GM19351 (cell line): ENCODE measurements around the gene NCAM2.

Source experiments
- ATAC-seq: cut with Tn5 transposase; IDR thresholded peaks from one replicate; pipeline ENCODE4 v1.9.1; 2021; ENCODE audit warnings: mild to moderate bottlenecking, moderate library complexity; ENCODE audit not compliant: unreplicated experiment

NCAM2 gene

GRCh38 chr21:21025742-21026141 is 27.5 kb downstream of the NCAM2 start:
- ATAC-seq, result no peak

- no peak for ATAC-seq
Observed at GRCh38 chr21:21028275-21028820, 30.1 kb downstream of the NCAM2 start.

DNA sequence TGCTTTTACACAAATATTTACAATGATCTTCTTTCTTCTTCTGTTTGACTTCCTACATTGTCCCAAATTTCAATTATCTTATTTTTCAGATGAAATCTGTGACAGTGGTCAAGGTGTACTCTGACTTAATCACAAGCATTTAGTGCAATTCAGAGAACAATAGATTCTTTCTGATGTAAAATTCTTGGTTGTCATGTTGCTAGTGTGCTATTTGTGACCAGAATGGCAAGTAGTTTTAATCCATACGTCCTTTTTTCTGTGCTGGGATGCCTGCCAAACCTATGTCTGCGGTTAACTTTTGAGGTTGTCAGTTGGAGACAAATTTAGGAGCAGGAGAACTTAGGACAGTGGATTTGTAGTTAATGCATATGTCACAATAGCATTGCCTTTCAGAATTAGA is 31.0 kb downstream of the NCAM2 start:
- no peak for ATAC-seq

DNA sequence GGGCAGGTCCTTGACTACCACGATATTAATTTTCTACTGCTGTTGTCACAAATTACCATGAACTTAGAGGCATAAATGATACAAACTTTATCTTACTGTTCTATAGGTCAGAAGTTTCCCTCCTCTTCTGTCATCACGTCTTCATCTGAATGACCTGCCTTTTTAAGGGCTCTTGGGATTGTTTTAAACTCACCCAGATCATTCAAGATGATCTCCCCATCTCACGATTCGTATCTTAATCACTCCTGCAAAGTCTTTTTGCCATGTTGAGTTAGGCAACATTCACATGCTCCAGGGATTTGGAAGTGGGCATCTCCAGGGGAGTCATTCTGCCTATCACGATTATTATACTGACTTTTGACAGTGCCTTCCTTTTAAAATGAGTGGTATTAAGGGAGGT is 32.1 kb downstream of the NCAM2 start:
- no peak for ATAC-seq

- no peak for ATAC-seq
Observed at GRCh38 chr21:21034036-21034435, 35.8 kb downstream of the NCAM2 start.

DNA sequence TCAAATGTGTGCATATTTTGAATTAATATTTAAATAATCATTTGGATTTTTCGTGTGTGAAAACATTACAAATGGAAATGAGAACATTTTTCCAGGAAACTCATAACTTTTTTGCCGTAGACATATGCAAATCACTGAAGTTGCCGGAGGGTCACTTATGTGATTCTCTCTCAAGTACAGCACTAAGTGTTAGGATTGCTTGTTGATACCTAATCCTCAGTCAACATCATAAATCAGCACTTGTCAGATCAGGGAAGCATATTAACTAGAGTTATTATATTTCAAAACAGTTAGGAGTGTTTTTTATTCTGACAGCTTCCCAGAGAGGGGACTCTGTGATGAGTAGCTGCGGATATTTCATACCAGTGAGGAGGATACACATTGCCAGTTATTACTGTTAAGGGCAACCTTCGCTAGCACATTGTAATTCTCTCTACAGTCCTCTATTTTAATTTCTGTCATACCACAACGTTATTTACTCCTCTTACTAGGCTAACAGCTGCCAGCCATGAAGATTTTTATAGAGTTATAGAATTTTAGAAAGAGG is 41.5 kb downstream of the NCAM2 start:
- ATAC-seq, result no peak

GRCh38 chr21:21045518-21045917 is 47.3 kb downstream of the NCAM2 start:
- no peak for ATAC-seq

DNA sequence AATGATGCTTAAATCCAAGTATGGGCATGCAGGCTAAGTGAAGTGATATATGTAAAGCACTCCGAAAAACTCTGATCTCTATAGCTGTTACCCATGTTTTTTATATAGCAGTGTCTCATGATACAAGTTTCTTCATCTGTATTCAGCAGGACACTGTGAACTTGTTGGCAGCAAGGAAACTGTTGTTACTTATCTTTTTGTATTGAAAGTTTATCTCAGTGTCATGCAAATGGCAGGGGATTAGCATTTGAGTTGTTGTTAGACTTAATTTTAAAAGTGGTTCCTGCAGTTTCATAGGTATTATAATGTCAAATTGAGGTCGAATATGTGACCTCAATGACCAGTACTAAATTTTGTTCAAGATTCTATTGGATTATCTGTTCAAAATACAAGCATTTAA is 47.9 kb downstream of the NCAM2 start:
- ATAC-seq, result no peak

DNA sequence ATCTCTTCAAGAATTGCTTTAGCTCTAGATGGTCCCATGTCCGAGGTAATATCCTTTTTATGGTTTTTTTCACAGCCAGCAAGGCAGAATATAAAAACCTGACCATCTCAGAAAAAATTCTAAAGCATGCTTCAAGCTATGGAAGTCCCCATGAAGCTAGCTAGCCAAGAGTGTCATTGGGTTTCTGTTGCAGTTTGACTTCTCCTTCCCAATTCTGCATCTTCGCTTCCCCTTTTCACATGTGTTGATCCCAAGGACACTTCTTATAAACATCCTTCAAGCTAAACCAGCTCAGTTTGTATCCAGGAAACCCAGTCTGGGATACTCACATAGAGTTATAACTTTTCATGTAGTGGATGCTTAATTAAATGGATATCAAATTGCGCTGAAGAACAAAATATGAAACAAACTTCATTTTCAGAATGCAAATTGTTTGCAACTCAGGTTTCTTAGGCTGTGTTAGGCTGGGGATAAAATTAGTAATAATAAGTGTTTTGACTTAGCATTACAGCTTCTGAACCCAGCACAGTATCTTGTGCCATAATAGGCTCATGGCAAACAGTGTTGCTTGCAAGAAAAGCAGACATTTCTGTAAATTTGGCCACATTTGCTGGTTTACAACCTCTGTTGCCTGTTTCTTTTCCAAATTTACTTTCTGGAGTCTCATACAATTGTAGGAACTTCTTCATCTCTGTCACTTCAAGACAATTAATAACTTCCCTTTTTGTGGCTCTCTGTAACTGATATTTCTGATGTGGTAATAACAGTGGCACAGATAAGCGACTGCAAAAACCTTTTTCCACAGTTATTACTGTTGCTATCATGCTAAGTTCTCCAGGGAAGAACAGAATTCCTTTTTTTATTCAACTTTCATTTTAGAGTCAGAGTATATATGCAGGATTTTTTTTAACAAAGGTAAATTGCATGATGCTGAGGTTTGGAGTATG is 53.2 kb downstream of the NCAM2 start:
- ATAC-seq, result no peak

DNA sequence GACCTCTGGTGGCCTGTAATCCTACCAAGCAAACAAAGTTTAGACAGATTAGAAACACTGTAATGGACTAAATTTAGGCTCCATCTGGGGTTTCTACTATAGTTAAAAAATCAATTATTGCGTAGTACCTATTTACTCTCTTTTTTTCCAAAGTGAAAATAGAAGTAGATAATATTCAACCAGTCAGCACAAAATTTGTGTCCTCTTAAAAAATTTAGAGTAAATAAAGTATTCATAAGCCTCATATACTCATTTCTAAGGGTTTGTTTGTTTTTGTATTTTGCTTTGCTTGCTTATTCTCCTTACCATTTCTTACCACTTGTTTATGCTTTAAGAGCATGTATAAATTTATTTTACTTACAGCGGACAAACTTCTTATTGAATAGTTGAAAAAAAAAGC is 54.5 kb downstream of the NCAM2 start:
- no peak for ATAC-seq

DNA sequence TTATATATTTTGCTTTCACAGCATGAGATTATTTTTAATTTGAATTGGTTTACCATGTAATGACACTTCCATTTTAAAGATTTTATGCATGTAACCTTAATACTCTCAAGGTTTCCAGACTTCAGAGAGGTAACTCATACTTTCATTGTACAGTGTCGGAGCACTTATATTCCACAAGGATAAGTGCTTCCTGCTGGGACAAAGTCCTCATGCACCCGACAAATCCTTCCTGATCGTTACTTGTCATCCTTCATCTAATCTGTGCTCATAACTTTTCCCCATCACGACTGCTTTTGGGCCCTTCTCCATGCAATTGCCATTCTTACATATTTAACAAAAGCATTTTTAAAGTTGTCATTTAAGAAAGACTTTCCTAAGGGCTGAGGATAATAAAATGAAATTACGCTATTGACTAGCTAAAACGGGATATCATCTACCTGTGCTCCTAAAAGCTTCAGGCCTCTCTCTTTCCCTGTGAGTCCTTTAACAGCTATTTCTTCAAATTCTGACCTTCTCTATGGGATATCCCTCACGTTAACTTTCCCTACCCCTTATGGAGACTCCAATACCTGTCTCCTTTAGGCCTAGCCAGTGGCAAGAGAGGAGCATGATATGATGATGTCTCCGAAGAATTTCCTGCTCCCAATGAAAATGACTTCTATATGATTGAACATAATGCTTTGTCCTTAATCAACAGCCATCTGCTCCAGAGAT is 59.3 kb downstream of the NCAM2 start:
- no peak for ATAC-seq

DNA sequence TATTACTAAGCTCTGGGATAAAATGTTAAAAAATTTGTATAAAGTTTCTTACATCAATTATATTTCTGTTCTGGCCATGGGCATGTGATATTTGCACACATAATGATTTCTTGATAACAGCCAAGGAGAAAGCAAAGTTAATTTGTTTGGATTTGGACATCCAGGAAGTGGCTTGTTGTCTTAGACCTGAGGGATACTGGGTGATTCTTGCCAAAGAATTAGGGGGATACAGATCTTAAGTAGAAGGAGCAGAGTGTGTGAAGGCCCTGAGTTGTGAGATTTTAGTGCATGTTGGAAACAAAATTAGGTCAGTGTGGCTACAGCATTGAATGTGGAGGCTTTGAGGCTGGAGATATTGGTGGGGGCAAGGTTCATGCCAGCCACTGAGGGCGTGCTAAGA is 65.6 kb downstream of the NCAM2 start:
- ATAC-seq, result no peak

- ATAC-seq, result no peak
Observed at GRCh38 chr21:21064353-21064752, 66.1 kb downstream of the NCAM2 start.

- ATAC-seq, result no peak
Observed at GRCh38 chr21:21067375-21067774, 69.2 kb downstream of the NCAM2 start.

DNA sequence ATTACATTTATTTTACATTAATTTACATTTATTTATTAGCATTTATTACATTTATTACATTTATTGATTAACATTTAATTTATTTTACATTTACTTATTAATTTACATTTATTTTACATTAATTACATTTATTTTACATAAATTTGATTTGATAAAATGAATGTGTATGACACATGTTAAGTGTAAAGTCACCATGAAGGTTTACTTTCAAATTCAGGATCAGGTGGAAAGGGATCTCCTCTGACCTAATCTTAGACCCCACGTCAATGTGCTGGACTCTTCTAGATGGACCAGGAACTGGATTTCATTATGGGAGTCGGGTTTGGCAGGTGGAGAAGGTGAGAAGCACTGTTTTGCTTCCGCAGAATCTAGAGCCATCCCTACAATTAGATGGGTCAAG is 76.1 kb downstream of the NCAM2 start:
- no peak for ATAC-seq

GRCh38 chr21:21076051-21076450 is 77.8 kb downstream of the NCAM2 start:
- no peak for ATAC-seq

DNA sequence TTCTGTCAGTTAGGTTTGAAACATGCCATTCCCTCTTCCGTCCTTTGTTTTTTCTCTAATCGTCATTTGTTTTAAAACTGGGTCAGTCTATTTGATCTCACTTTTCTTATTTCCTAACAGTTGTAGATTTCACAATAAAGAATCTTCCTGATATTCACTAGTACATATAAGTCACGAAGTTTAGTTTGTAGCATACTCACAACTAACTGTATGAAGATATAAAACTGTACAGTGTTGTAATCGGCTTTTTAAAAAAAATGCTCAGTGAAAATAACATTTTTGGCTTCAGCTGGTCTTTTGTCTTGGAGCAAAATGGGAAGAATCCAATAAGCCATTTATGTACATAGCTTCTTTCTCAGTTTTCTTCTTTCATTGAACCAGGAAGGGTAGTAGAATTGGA is 78.3 kb downstream of the NCAM2 start:
- ATAC-seq, result no peak

GRCh38 chr21:21079646-21080045 is 81.4 kb downstream of the NCAM2 start:
- ATAC-seq, result no peak

DNA sequence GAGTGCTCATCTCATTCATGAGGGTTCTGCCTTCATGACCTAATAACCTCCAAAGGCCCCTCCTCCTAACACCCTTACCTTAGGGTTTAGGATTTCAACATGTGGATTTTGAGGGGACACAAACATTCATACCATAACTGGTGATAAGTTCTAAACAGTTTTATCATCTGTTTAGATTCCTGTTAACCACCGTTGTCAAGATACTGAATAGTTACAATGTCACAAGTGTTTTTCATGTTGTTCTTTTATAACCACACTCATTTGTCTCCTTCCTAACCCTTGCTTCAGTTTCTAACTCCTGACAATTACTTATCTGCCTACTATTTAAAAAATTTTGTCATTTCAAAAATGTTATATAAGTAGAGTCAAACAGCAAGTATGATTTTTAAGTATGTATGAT is 86.0 kb downstream of the NCAM2 start:
- no peak for ATAC-seq

GRCh38 chr21:21085206-21085605 is 87.0 kb downstream of the NCAM2 start:
- ATAC-seq, result no peak

DNA sequence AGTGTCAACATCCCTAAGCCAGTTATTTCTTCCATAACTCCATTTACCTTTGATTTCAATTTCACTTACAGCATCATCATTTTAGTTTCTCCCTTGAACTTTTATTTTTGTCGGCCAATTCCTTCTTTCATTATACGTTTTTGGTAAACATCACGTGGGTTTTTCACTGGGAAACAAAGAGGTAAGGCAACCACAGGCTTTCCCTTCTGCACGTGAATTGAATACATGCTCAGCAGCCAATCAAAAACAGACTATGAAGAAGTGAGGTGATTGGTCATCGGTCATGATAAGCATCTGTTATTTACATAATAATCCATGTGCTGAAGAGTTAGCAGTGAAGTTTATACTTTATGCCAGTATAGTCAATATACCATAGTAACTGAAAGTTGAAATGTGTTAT is 98.7 kb downstream of the NCAM2 start:
- ATAC-seq, result no peak

DNA sequence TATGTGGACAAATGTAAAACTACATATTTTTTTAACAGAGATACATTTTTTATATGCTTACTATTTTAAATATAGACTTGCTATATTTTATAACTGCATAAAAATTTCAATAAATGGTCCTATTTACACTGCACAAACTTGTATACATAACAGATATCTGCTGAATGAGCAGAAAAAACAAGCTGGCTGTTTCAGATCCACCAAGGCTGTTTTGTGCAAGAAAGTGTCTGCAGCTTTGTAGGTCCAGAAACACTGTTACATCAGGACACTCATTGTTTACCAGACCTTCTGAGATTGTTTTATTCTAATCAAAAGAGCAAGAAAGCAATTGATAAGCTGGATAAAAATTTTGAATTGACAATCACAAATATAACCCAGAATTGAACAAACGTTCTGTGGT is 99.3 kb downstream of the NCAM2 start:
- ATAC-seq, result no peak
